BJ (cell line): Measurements from ENCODE around the gene ROMO1. TPM values are rescaled to one million over a fixed set of nuclear protein-coding genes. Genes with fewer than 3 reads are reported as not detected.

Experiments
- CTCF ChIA-PET: fragments of 350-600 bp; formaldehyde crosslinking; extraction: SDS; loops from one replicate; lab custom pipeline; 2021; ENCODE audit warnings: antibody characterized with exemption, inconsistent platforms; lab: Yijun Ruan, JAX
- POLR2A ChIA-PET: fragments of 300-600 bp; sonication (Branson Sonifier 250); formaldehyde crosslinking; extraction: SDS; loops from one replicate; lab custom pipeline; 2021; ENCODE audit warnings: antibody characterized with exemption; lab: Charles Lee
- DNase-seq: peaks from one replicate; pipeline ENCODE4 v3.0.0-alpha.2; 2011; ENCODE audit warnings: low read depth
- H3K27me3 ChIP-seq: 2 replicates; pipeline ENCODE4 v1.6.0; 2011; ENCODE audit warnings: low read length; ENCODE audit not compliant: control insufficient read depth, insufficient read depth
- H3K36me3 ChIP-seq: 2 replicates; pipeline ENCODE4 v1.5.1; 2011; ENCODE audit warnings: low read length; ENCODE audit not compliant: control insufficient read depth, insufficient read depth
- H3K4me3 ChIP-seq: 2 replicates; pipeline ENCODE4 v1.5.1; 2011; ENCODE audit warnings: low read depth, mild to moderate bottlenecking, control low read depth, low read length
- CTCF ChIP-seq: IDR thresholded peaks from 2 replicates; pipeline ENCODE4 v1.5.1; 2011; ENCODE audit warnings: low read depth, mild to moderate bottlenecking, control low read depth, inconsistent platforms, low read length, moderate library complexity; ENCODE audit not compliant: insufficient read depth
- polyA plus RNA-seq: library from polyadenylated mRNA; depleted of rRNA; stranded (reverse); fragments of >200 nt; gene quantifications from 2 replicates; pipeline ENCODE4 v1.2.3, GENCODE V29; 2011

The ROMO1 gene
- polyA plus RNA-seq, 1 experiment: 399 TPM

GRCh38 chr20:35734777-35735649, 35.8 kb downstream of the ROMO1 start:
- no peak overlapping the region for H3K4me3 ChIP-seq
- no peak for TF ChIP-seq CTCF
- no peaks in the 10 kb centered on the region for H3K27me3 ChIP-seq
- peaks cover 16% of the 10 kb centered on the region for H3K36me3 ChIP-seq
- ChIA-PET POLR2A (interaction anchor here (0.7 kb wide), 1 partner anchor 12 kb away, joined by 4 read pairs; no protein-coding TSS in a partner anchor), CTCF (interaction anchor here (0.8 to 1.4 kb wide), 4 partner anchors 9 to 133 kb away, joined by 3 to 4 read pairs (median 4); no protein-coding TSS in a partner anchor)
- DNase-seq: no peak

- POLR2A ChIA-PET: interaction anchor here (0.6 kb wide), 1 partner anchor 1554 kb away, joined by 5 read pairs; the partner anchor contains the start of gene MANBAL
- TF ChIP-seq CTCF: no peak
- no peak overlapping the region for H3K4me3 ChIP-seq
- H3K36me3 ChIP-seq: peaks cover 16% of the 10 kb centered on the region
- CTCF ChIA-PET: interaction anchor here (0.8 to 1.4 kb wide), 3 partner anchors 17 to 132 kb away, joined by 3 to 4 read pairs (median 3); no protein-coding TSS in a partner anchor
- H3K27me3 ChIP-seq: no peaks in the 10 kb centered on the region
- DNase-seq: no peak
Observed at GRCh38 chr20:35735826-35736470, 36.7 kb downstream of the ROMO1 start.

GRCh38 chr20:35737865-35738333, 38.7 kb downstream of the ROMO1 start:
- no peak for TF ChIP-seq CTCF
- ChIA-PET CTCF (interaction anchor here (0.6 kb wide), 1 partner anchor 138 kb away, joined by 3 read pairs; no protein-coding TSS in a partner anchor), POLR2A (no interaction called here)
- Histone ChIP-seq H3K27me3 (no peaks in the 10 kb centered on the region), H3K36me3 (peaks cover 13% of the 10 kb centered on the region), H3K4me3 (no peak overlapping the region)
- no peak for DNase-seq

- no peak for TF ChIP-seq CTCF
- DNase-seq: no peak
- Histone ChIP-seq H3K36me3 (peaks cover 11% of the 10 kb centered on the region), H3K27me3 (no peaks in the 10 kb centered on the region), H3K4me3 (no peak overlapping the region)
- POLR2A ChIA-PET: no interaction called here
- CTCF ChIA-PET: interaction anchor here (2.2 kb wide), 1 partner anchor 10 kb away, joined by 10 read pairs; no protein-coding TSS in a partner anchor
Observed at GRCh38 chr20:35738410-35739179, 39.4 kb downstream of the ROMO1 start.
